LNCAP (cell line): Measurements from ENCODE around the gene ALG12.

Experiments
- CTCF ChIP-seq: fragments of 450-650 bp; IDR thresholded peaks from 2 replicates; pipeline ENCODE4 v1.5.1; 2017; ENCODE audit warnings: mild to moderate bottlenecking

ALG12 gene

DNA sequence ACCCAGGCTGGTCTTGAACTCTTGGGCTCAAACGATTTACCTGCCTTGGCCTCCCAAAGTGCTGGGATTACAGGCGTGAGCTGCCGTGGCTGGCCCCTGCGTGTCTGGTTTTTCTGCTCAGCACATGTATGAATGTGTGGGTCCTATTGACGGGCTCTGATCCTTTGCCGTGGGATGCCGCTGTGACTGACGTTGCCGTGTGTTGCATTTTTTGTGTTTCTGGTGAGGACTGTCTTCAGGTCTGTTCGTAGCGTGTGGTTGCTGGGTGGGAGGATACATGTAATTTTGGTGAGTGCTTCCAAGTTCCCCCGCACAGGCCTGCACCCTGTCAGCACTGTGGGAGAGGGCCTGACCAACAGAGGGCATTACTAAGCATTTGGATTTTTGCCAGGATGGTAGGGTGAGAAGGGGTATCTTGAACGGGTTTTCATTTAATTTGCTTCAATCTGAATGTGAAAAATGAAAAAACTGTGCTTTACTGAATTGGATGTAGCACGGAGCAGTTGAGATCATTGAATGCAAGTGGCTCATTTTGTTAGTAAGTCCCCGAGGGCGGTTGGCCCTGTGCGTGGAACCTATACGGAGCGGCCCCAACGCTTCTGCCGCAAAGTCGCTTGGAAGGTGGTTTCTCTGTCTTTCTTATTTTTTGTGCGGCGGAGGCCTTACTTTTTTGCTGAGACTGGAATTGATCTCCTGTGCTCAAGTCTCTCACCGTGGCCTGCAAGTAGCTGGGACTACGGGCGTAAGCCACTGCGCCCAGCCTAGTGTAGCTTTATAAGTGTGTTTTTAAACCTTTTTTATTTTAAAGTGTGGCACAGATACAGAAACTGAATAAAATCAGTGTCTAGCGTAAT is 56.4 kb downstream of the ALG12 start:
- TF ChIP-seq CTCF = no peak

DNA sequence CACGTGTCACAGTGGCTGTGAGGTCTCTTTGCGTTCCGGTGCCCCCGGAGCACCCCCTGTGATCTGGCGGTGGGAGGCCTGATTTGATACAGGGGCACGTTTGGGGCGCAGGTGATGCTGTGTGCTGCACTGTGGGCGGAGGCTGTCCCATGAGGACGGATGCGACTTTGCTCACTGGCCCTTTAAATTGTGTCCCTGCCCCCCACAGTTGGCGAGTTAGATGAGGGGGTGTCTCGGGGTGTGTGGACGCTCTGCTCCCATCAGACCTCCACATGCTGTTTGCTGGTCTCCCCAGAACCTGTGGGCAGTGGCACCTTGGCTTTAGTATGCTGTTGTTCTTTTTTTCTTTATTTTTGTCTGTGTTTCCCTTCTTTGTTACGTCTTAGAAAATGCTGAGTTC is 59.4 kb downstream of the ALG12 start:
- no peak for TF ChIP-seq CTCF

- TF ChIP-seq CTCF = no peak
Measured at GRCh38 chr22:49856766-49857618, 61.2 kb downstream of the ALG12 start.

GRCh38 chr22:49856343-49856742 is 61.9 kb downstream of the ALG12 start:
- no peak for TF ChIP-seq CTCF

GRCh38 chr22:49855251-49855911 is 62.9 kb downstream of the ALG12 start:
- no peak for TF ChIP-seq CTCF

DNA sequence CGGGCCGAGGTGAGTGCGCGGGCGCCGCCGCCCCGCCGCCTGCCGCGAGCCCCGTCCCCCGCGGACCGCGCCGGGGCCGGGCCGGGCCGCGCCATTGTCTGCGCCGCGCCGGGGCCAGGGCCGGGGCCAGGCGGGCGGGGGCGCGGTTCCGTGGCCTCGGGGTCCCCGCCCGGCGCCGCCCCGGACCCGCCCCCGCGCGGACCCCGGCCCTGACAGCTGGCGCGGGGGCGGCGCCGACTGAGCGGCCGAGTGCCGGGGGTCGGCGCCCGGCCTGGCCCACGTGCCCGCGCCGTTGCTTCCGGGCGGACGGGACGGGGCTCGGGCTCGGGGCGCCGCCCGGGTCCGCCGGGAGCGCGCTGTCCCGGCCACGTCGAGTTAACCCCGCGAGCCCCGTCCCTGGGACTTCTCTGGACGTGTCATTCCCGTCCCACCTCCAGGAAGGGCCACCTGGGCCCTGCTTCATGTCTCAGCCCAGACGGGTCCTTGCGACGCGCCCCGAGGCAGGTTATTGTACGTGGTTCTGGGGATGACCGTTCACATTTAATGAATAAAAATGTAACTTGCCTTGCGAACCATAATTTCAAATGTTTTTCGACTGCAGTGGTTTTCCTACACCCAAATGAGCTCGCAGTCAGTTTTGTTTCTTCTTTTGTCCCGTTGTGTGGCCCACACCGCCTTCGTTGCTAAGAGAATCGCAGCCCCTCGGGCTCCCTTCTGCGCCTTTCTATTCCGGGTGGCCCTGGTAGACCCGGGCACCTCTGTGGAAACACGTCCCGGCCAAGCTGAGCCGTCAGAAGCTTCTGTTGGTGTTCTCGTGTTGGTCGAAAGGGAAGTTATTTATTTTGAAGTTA is 64.0 kb downstream of the ALG12 start:
- no peak for TF ChIP-seq CTCF
